Suprapubic skin (tissue), 4 donors: ENCODE measurements around the gene RALGPS1. TPM values are rescaled to one million over a fixed set of nuclear protein-coding genes. Genes with fewer than 3 reads are reported as not detected.

Source experiments
- DNase-seq, 2 donors: peaks; one replicate each; pipeline ENCODE4 v3.0.0-alpha.2; 2019; ENCODE audit warnings: low spot score in 2 of 2
- H3K27ac ChIP-seq: fragments of 200-600 bp; sonication (generic); one replicate; pipeline ENCODE4 v1.5.1; 2019
- H3K27me3 ChIP-seq: fragments of 200-600 bp; sonication (generic); one replicate; pipeline ENCODE4 v1.5.1; 2019
- H3K36me3 ChIP-seq: fragments of 200-600 bp; sonication (generic); one replicate; pipeline ENCODE4 v1.5.1; 2019
- H3K4me1 ChIP-seq: fragments of 200-600 bp; sonication (generic); one replicate; pipeline ENCODE4 v1.5.1; 2019
- H3K4me3 ChIP-seq: fragments of 200-600 bp; sonication (generic); one replicate; pipeline ENCODE4 v1.5.1; 2019; ENCODE audit warnings: mild to moderate bottlenecking
- H3K9me3 ChIP-seq: fragments of 200-600 bp; sonication (generic); one replicate; pipeline ENCODE4 v1.5.1; 2019
- CTCF ChIP-seq, 2 donors: fragments of 200-600 bp in 1 of 2; fragments of 450-650 bp in 1 of 2; sonication (generic) in 1 of 2; IDR thresholded peaks; one replicate each; pipeline ENCODE4 v1.5.1; 2016 to 2019; ENCODE audit warnings: antibody characterized with exemption in 2 of 2, mild to moderate bottlenecking in 1 of 2, moderate library complexity in 1 of 2
- EP300 ChIP-seq: sonication (generic); formaldehyde crosslinking; IDR thresholded peaks from one replicate; pipeline ENCODE4 v1.6.1; 2017; ENCODE audit warnings: antibody characterized with exemption
- POLR2A ChIP-seq, 2 donors: fragments of 450-650 bp; IDR thresholded peaks; one replicate each; pipeline ENCODE4 v1.6.1; 2017; ENCODE audit warnings: antibody characterized with exemption in 2 of 2, mild to moderate bottlenecking in 2 of 2, moderate library complexity in 2 of 2
- POLR2AphosphoS5 ChIP-seq, 3 donors: sonication (generic); formaldehyde crosslinking; IDR thresholded peaks; one replicate each; pipeline ENCODE4 v1.6.1; 2017; ENCODE audit warnings: antibody characterized with exemption in 3 of 3
- WGBS: methylation state at CpG from one replicate; pipeline ENCODE4 v1.1.5; 2018; 5-methylcytosine and 5-hydroxymethylcytosine counted together
- total RNA-seq, 4 donors: library from RNA; depleted of rRNA; stranded (reverse); fragments of >200 nt; gene quantifications; one replicate each; pipeline ENCODE4 v1.1.0, GENCODE V29; 2016

Gene RALGPS1
- total RNA-seq, 4 donors from 2014 or later, result 14.8 to 86.7 (median 21.4) TPM

- 73% methylated on average over 15 of the region's 15 CpGs for WGBS
- no peak for DNase-seq
- no peak for TF ChIP-seq CTCF (IDR thresholded peaks at IDR 0.05)
- TF ChIP-seq POLR2A (IDR thresholded peaks at IDR 0.05), result no peak
- TF ChIP-seq EP300, result no peak
- no peak for TF ChIP-seq POLR2AphosphoS5 (IDR thresholded peaks at IDR 0.05)
These were observed 308.0 kb downstream of the RALGPS1 start for GRCh38 chr9:127222388-127223095.

GRCh38 chr9:127223266-127223665 is 308.7 kb downstream of the RALGPS1 start:
- Histone ChIP-seq H3K9me3 (no peaks in the 10 kb centered on the region), H3K36me3 (no peaks in the 10 kb centered on the region), H3K4me3 (no peak overlapping the region), H3K4me1 (peaks cover 28% of the 10 kb centered on the region), H3K27me3 (no peaks in the 10 kb centered on the region), H3K27ac (no peak overlapping the region)
- TF ChIP-seq EP300 (no peak), POLR2AphosphoS5 (IDR thresholded peaks at IDR 0.05) (no peak)
- DNase-seq, result no peak
- 32% methylated on average over 4 of the region's 4 CpGs for WGBS

More at GRCh38 chr9:127222388-127223095, 308.0 kb downstream of the RALGPS1 start:
- Histone ChIP-seq H3K9me3 (no peaks in the 10 kb centered on the region), H3K4me1 (peaks cover 28% of the 10 kb centered on the region), H3K27ac (no peak overlapping the region), H3K4me3 (no peak overlapping the region), H3K36me3 (no peaks in the 10 kb centered on the region), H3K27me3 (no peaks in the 10 kb centered on the region)

GRCh38 chr9:127223810-127224177 is 309.2 kb downstream of the RALGPS1 start:
- 24% methylated on average over 5 of the region's 8 CpGs for WGBS
- Histone ChIP-seq H3K27me3 (no peaks in the 10 kb centered on the region), H3K36me3 (no peaks in the 10 kb centered on the region), H3K4me3 (peak overlapping the region; percentile 88), H3K4me1 (peaks cover 28% of the 10 kb centered on the region), H3K27ac (no peak overlapping the region), H3K9me3 (no peaks in the 10 kb centered on the region)
- TF ChIP-seq EP300, result no peak
- TF ChIP-seq POLR2A (IDR thresholded peaks at IDR 0.05), result no peak
- no peak for DNase-seq

- Histone ChIP-seq H3K27ac (peak overlapping the region; percentile 71), H3K4me3 (peak overlapping the region; percentile 88), H3K36me3 (no peaks in the 10 kb centered on the region), H3K9me3 (no peaks in the 10 kb centered on the region), H3K4me1 (peaks cover 28% of the 10 kb centered on the region), H3K27me3 (no peaks in the 10 kb centered on the region)
- 2% methylated on average over 23 of the region's 56 CpGs for WGBS
- TF ChIP-seq CTCF (IDR thresholded peaks at IDR 0.05) (peak; percentile 14 to 17), POLR2AphosphoS5 (IDR thresholded peaks at IDR 0.05) (peak in 1 of 3 donors; percentile 29), POLR2A (IDR thresholded peaks at IDR 0.05) (no peak), EP300 (no peak)
- DNase-seq, result peak; percentile 96
These were observed 309.7 kb downstream of the RALGPS1 start for GRCh38 chr9:127224178-127224882.

GRCh38 chr9:127224883-127225739 is 310.5 kb downstream of the RALGPS1 start:
- no peaks in the 10 kb centered on the region for H3K36me3 ChIP-seq
- WGBS, result 0% methylated on average over 30 of the region's 106 CpGs
- DNase-seq, result peak; percentile 99
- H3K4me3 ChIP-seq, result peak overlapping the region; percentile 88
- H3K27ac ChIP-seq, result peak overlapping the region; percentile 71
- peaks cover 28% of the 10 kb centered on the region for H3K4me1 ChIP-seq
- H3K27me3 ChIP-seq, result no peaks in the 10 kb centered on the region
- TF ChIP-seq CTCF (IDR thresholded peaks at IDR 0.05) (no peak), EP300 (no peak), POLR2A (IDR thresholded peaks at IDR 0.05) (no peak), POLR2AphosphoS5 (IDR thresholded peaks at IDR 0.05) (no peak)
- H3K9me3 ChIP-seq, result no peaks in the 10 kb centered on the region
